HepG2 (cell line): ENCODE results near the gene GGA3. TPM values are rescaled to one million over a fixed set of nuclear protein-coding genes. Genes with fewer than 3 reads are reported as not detected.

Experiments
- ATF3 ChIP-seq: sonication (generic); formaldehyde crosslinking; IDR thresholded peaks from 2 replicates; pipeline ENCODE4 v1.4.0; 2020; ENCODE audit warnings: missing genetic modification reagents
- BATF2 ChIP-seq: sonication (generic); formaldehyde crosslinking; IDR thresholded peaks from 2 replicates; pipeline ENCODE4 v1.8.0; 2022; ENCODE audit warnings: mild to moderate bottlenecking, missing genetic modification reagents, moderate library complexity
- BCL3 ChIP-seq: sonication (generic); formaldehyde crosslinking; IDR thresholded peaks from 2 replicates; pipeline ENCODE4 v1.5.1; 2020; ENCODE audit warnings: mild to moderate bottlenecking, missing genetic modification reagents, moderate library complexity
- CREB1 ChIP-seq, 2 experiments: fragments of 450-650 bp in 1 of 2; IDR thresholded peaks; 2 replicates each; pipeline ENCODE4 v1.6.1; 2016 to 2017; ENCODE audit warnings: control low read depth in 1 of 2, mild to moderate bottlenecking in 1 of 2, missing compliant biosample characterization in 1 of 2, missing genetic modification characterization in 1 of 2
- ETV6 ChIP-seq: sonication (generic); formaldehyde crosslinking; conservative IDR thresholded peaks from 2 replicates; pipeline ENCODE4 v1.4.0; 2020; ENCODE audit warnings: missing genetic modification reagents
- HDAC6 ChIP-seq: fragments of 200-600 bp; sonication (generic); IDR thresholded peaks from 2 replicates; pipeline ENCODE4 v1.7.0; 2017; ENCODE audit warnings: mild to moderate bottlenecking, antibody characterized with exemption, low read length, low read depth
- HMG20A ChIP-seq: IDR thresholded peaks from 2 replicates; pipeline ENCODE4 v1.6.1; 2016; ENCODE audit warnings: borderline replicate concordance
- JUND ChIP-seq: sonication (generic); formaldehyde crosslinking; IDR thresholded peaks from 2 replicates; pipeline ENCODE4 v1.8.0; 2022; ENCODE audit warnings: mild to moderate bottlenecking, missing genetic modification reagents
- KDM5A ChIP-seq: fragments of 200-600 bp; sonication (generic); IDR thresholded peaks from 2 replicates; pipeline ENCODE4 v1.7.0; 2018; ENCODE audit warnings: antibody characterized with exemption, mild to moderate bottlenecking, low read length, borderline replicate concordance
- KDM5B ChIP-seq: sonication (generic); formaldehyde crosslinking; IDR thresholded peaks from 2 replicates; pipeline ENCODE4 v1.4.0; 2020; ENCODE audit warnings: missing genetic modification reagents, mild to moderate bottlenecking, borderline replicate concordance
- MLXIP ChIP-seq: sonication (generic); formaldehyde crosslinking; IDR thresholded peaks from 2 replicates; pipeline ENCODE4 v1.9.0; 2021; ENCODE audit warnings: missing genetic modification reagents, borderline replicate concordance
- PAWR ChIP-seq: sonication (generic); formaldehyde crosslinking; IDR thresholded peaks from 2 replicates; pipeline ENCODE4 v1.4.0; 2020; ENCODE audit warnings: missing genetic modification reagents, mild to moderate bottlenecking, borderline replicate concordance
- PLRG1 ChIP-seq: fragments of 450-650 bp; conservative IDR thresholded peaks from 2 replicates; pipeline ENCODE4 v1.6.1; 2016
- YEATS2 ChIP-seq: sonication (generic); formaldehyde crosslinking; IDR thresholded peaks from 2 replicates; pipeline ENCODE4 v1.4.0; 2020; ENCODE audit warnings: missing genetic modification reagents, borderline replicate concordance
- ZNF296 ChIP-seq: sonication (generic); formaldehyde crosslinking; conservative IDR thresholded peaks from 2 replicates; pipeline ENCODE4 v1.5.0; 2020; ENCODE audit warnings: mild to moderate bottlenecking, missing genetic modification reagents
- ZNF350 ChIP-seq: sonication (generic); formaldehyde crosslinking; IDR thresholded peaks from 2 replicates; pipeline ENCODE4 v1.4.0; 2020; ENCODE audit warnings: mild to moderate bottlenecking, low read depth, missing genetic modification reagents, borderline replicate concordance
- ZNF580 ChIP-seq: IDR thresholded peaks from 2 replicates; pipeline ENCODE4 v1.6.1; 2016; ENCODE audit warnings: low read depth, borderline replicate concordance
- ZNF619 ChIP-seq: sonication (generic); formaldehyde crosslinking; IDR thresholded peaks from 2 replicates; pipeline ENCODE4 v1.4.0; 2020; ENCODE audit warnings: mild to moderate bottlenecking, missing genetic modification reagents
- ZNF879 ChIP-seq: sonication (generic); formaldehyde crosslinking; IDR thresholded peaks from 2 replicates; pipeline ENCODE4 v1.8.1; 2023; ENCODE audit warnings: missing genetic modification reagents
- ZSCAN12 ChIP-seq: sonication (generic); formaldehyde crosslinking; IDR thresholded peaks from 2 replicates; pipeline ENCODE4 v1.9.0; 2021; ENCODE audit warnings: mild to moderate bottlenecking, missing genetic modification reagents
- ZXDC ChIP-seq: sonication (generic); formaldehyde crosslinking; IDR thresholded peaks from 2 replicates; pipeline ENCODE4 v1.5.0; 2020; ENCODE audit warnings: mild to moderate bottlenecking, missing genetic modification reagents
- polyA plus RNA-seq, 8 experiments: library from polyadenylated mRNA; depleted of rRNA in 3 of 8; stranded (reverse) in 7 of 8; unstranded in 1 of 8; fragments of >200 nt; fragmentation: Illumina TruSeq in 4 of 8; extraction: Trizol in 4 of 8; gene quantifications; 2 replicates each; pipeline versions ENCODE4 v1.2.1 to v1.2.3, GENCODE V29; 2011 to 2016; ENCODE audit warnings: low read depth in 4 of 8, missing spikeins in 1 of 8, mixed read lengths in 1 of 8; ENCODE audit not compliant: insufficient read depth in 1 of 8
- total RNA-seq, 5 experiments: library from RNA; depleted of rRNA; stranded (reverse); fragments of >200 nt; fragmentation: Illumina TruSeq; extraction: Trizol; gene quantifications; 2 replicates each; pipeline ENCODE4 v1.2.3, GENCODE V29; 2016; ENCODE audit warnings: low read depth in 1 of 5

GGA3 gene
- total and polyA plus RNA-seq, 2 of the 13 experiments (the other 11 are each of a cell fraction or from before 2014, with no cell fraction given), result 28.4 to 43.7 TPM

GRCh38 chr17:75262112-75262606, 753 bp upstream of the GGA3 start (continued):
- TF ChIP-seq MLXIP (CRISPR knock-in tag) (no peak), YEATS2 (CRISPR knock-in tag) (no peak), KDM5B (CRISPR knock-in tag) (no peak), BATF2 (CRISPR knock-in tag) (no peak), HDAC6 (no peak), ZSCAN12 (CRISPR knock-in tag) (no peak), PAWR (CRISPR knock-in tag) (no peak), HMG20A (CRISPR knock-in tag) (no peak), ZNF619 (no peak), ZNF350 (CRISPR knock-in tag) (no peak), KDM5A (peak; percentile 91; the same call in 1 of the 2 replicates), CREB1 (IDR thresholded peaks at IDR 0.05) (no peak), CREB1 (CRISPR knock-in tag; IDR thresholded peaks at IDR 0.05) (no peak), ZXDC (peak; percentile 73), ATF3 (CRISPR knock-in tag) (0 out of 2 replicates have a peak, but pooled peaks have one; percentile 8), PLRG1 (no peak), BCL3 (CRISPR knock-in tag) (no peak), JUND (CRISPR knock-in tag) (no peak), ZNF879 (CRISPR knock-in tag) (no peak; the same call in 1 of the 2 replicates), ETV6 (CRISPR knock-in tag) (peak; percentile 40; the same call in 1 of the 2 replicates), ZNF296 (CRISPR knock-in tag) (0 out of 2 replicates have a peak, but pooled peaks have one; percentile 53), ZNF580 (CRISPR knock-in tag) (no peak)
